GM21737 (cell line): Measurements from ENCODE around the gene NCAM1.

Source experiments
- ATAC-seq: cut with Tn5 transposase; IDR thresholded peaks from one replicate; pipeline ENCODE4 v1.9.1; 2021; ENCODE audit warnings: mild to moderate bottlenecking, moderate library complexity; ENCODE audit not compliant: unreplicated experiment

Gene NCAM1

GRCh38 chr11:113247221-113247620 is 286.0 kb downstream of the NCAM1 start:
- no peak for ATAC-seq

GRCh38 chr11:113247966-113248365 is 286.7 kb downstream of the NCAM1 start:
- ATAC-seq, result no peak

GRCh38 chr11:113248702-113249490 is 287.7 kb downstream of the NCAM1 start:
- no peak for ATAC-seq

GRCh38 chr11:113249491-113249763 is 288.2 kb downstream of the NCAM1 start:
- no peak for ATAC-seq

GRCh38 chr11:113249786-113250185 is 288.6 kb downstream of the NCAM1 start:
- ATAC-seq, result no peak

- ATAC-seq, result no peak
Observed at GRCh38 chr11:113251281-113251680, 290.1 kb downstream of the NCAM1 start.

- no peak for ATAC-seq
Observed at GRCh38 chr11:113253406-113253805, 292.2 kb downstream of the NCAM1 start.

- no peak for ATAC-seq
Observed at GRCh38 chr11:113255096-113255495, 293.9 kb downstream of the NCAM1 start.

GRCh38 chr11:113255741-113256140 is 294.5 kb downstream of the NCAM1 start:
- ATAC-seq, result no peak

- no peak for ATAC-seq
Observed at GRCh38 chr11:113256431-113257202, 295.4 kb downstream of the NCAM1 start.

- no peak for ATAC-seq
Observed at GRCh38 chr11:113260096-113260425, 298.8 kb downstream of the NCAM1 start.

- no peak for ATAC-seq
Observed at GRCh38 chr11:113260541-113260940, 299.3 kb downstream of the NCAM1 start.

- no peak for ATAC-seq
Observed at GRCh38 chr11:113261709-113262475, 300.7 kb downstream of the NCAM1 start.

GRCh38 chr11:113262594-113262993 is 301.4 kb downstream of the NCAM1 start:
- no peak for ATAC-seq

- no peak for ATAC-seq
Observed at GRCh38 chr11:113263458-113264259, 302.4 kb downstream of the NCAM1 start.

GRCh38 chr11:113265362-113265761 is 304.1 kb downstream of the NCAM1 start:
- no peak for ATAC-seq

- no peak for ATAC-seq
Observed at GRCh38 chr11:113267493-113267892, 306.3 kb downstream of the NCAM1 start.

- no peak for ATAC-seq
Observed at GRCh38 chr11:113269096-113269495, 307.9 kb downstream of the NCAM1 start.

- ATAC-seq, result no peak
Observed at GRCh38 chr11:113269636-113270035, 308.4 kb downstream of the NCAM1 start.

GRCh38 chr11:113270080-113270479 is 308.9 kb downstream of the NCAM1 start:
- no peak for ATAC-seq
